OCI-LY7 (cell line): Measurements from ENCODE around the gene DPYSL5. TPM values are rescaled to one million over a fixed set of nuclear protein-coding genes. Genes with fewer than 3 reads are reported as not detected.

ENCODE experiments used
- BruUV-seq: library from RNA; stranded (reverse); fragments of 400-500 nt; replicated peaks from 2 replicates; lab custom pipeline; 2021; lab: Mats Ljungman, UMichigan
- CTCF ChIA-PET: fragments of 300-600 bp; sonication (Branson Sonifier 250); formaldehyde crosslinking; loops from one replicate; lab custom pipeline; 2022; ENCODE audit warnings: antibody characterized with exemption; ENCODE audit not compliant: unreplicated experiment; lab: Charles Lee
- POLR2A ChIA-PET: fragments of 300-600 bp; sonication (Branson Sonifier 250); formaldehyde crosslinking; loops from one replicate; lab custom pipeline; 2022; ENCODE audit warnings: antibody characterized with exemption; lab: Charles Lee
- DNase-seq: peaks from one replicate; pipeline ENCODE4 v3.0.0-alpha.2; 2015; ENCODE audit warnings: low spot score
- H2AFZ ChIP-seq: fragments of 200-600 bp; sonication (generic), shearing (Covaris generic); 2 replicates; pipeline ENCODE4 v1.6.1; 2014; ENCODE audit warnings: mild to moderate bottlenecking, antibody characterized with exemption, low read length, moderate library complexity
- H3K27ac ChIP-seq: fragments of 200-600 bp; sonication (generic); 2 replicates; pipeline ENCODE4 v1.5.1; 2014; ENCODE audit warnings: mixed run types, low read depth, mild to moderate bottlenecking, moderate library complexity, low read length, inconsistent platforms; ENCODE audit not compliant: poor library complexity, severe bottlenecking
- H3K36me3 ChIP-seq: fragments of 200-600 bp; sonication (generic); 2 replicates; pipeline ENCODE4 v1.6.1; 2014; ENCODE audit warnings: mild to moderate bottlenecking, antibody characterized with exemption, low read length, moderate library complexity, mixed read lengths; ENCODE audit not compliant: insufficient read depth
- H3K4me1 ChIP-seq: fragments of 200-600 bp; sonication (generic); 2 replicates; pipeline ENCODE4 v1.5.1; 2014; ENCODE audit warnings: mild to moderate bottlenecking, low read length; ENCODE audit not compliant: insufficient read depth, poor library complexity, severe bottlenecking
- H3K4me2 ChIP-seq: fragments of 200-600 bp; sonication (generic); 2 replicates; pipeline ENCODE4 v1.6.1; 2014; ENCODE audit warnings: mild to moderate bottlenecking, low read length
- H3K4me3 ChIP-seq: fragments of 200-600 bp; sonication (generic); 2 replicates; pipeline ENCODE4 v1.5.1; 2014; ENCODE audit warnings: mild to moderate bottlenecking, low read depth, low read length; ENCODE audit not compliant: poor library complexity, severe bottlenecking
- H3K79me2 ChIP-seq: fragments of 200-600 bp; sonication (generic); 2 replicates; pipeline ENCODE4 v1.6.1; 2016; ENCODE audit warnings: low read depth, mild to moderate bottlenecking, low read length, moderate library complexity, mixed read lengths; ENCODE audit not compliant: insufficient read depth
- H3K9me2 ChIP-seq: fragments of 200-600 bp; sonication (generic); 2 replicates; pipeline ENCODE4 v1.6.1; 2016; ENCODE audit warnings: mild to moderate bottlenecking, low read length, mixed read lengths; ENCODE audit not compliant: insufficient read depth
- H3K9me3 ChIP-seq: fragments of 200-600 bp; sonication (generic); 2 replicates; pipeline ENCODE4 v1.6.1; 2014; ENCODE audit warnings: mild to moderate bottlenecking, mixed run types, low read length, mixed read lengths
- H4K20me1 ChIP-seq: fragments of 200-600 bp; sonication (generic); 2 replicates; pipeline ENCODE4 v1.6.1; 2014; ENCODE audit warnings: mild to moderate bottlenecking, antibody characterized with exemption, low read length, moderate library complexity, mixed read lengths; ENCODE audit not compliant: insufficient read depth
- EZH2phosphoT487 ChIP-seq: fragments of 200-600 bp; sonication (generic); IDR thresholded peaks from 2 replicates; pipeline ENCODE4 v1.6.1; 2018; ENCODE audit warnings: low read depth, borderline replicate concordance, mild to moderate bottlenecking, mixed run types, antibody characterized with exemption, low read length, moderate library complexity, mixed read lengths
- intact Hi-C: fragments of 100-400 bp; cut with micrococcal nuclease; formaldehyde crosslinking; loops from one replicate; pipeline ENCODE4 v1.10.0; 2022; ENCODE audit not compliant: unreplicated experiment
- total RNA-seq, 2 experiments: library from RNA; depleted of rRNA in 1 of 2; stranded (reverse); fragments of >200 nt in 1 of 2; shearing (Covaris generic) in 1 of 2; gene quantifications; 2 replicates each; pipeline ENCODE4 v1.2.3, GENCODE V29; 2014 to 2022
- TF ChIP-seq, protein P1 (sequence below): fragments of 200-600 bp; sonication (generic); conservative IDR thresholded peaks from 2 replicates; pipeline ENCODE4 v1.5.1; 2014; ENCODE audit warnings: mild to moderate bottlenecking, antibody characterized with exemption, low read length, moderate library complexity, mixed read lengths

Gene DPYSL5
- total RNA-seq, 2 experiments from 2014 or later: not detected

DNA sequence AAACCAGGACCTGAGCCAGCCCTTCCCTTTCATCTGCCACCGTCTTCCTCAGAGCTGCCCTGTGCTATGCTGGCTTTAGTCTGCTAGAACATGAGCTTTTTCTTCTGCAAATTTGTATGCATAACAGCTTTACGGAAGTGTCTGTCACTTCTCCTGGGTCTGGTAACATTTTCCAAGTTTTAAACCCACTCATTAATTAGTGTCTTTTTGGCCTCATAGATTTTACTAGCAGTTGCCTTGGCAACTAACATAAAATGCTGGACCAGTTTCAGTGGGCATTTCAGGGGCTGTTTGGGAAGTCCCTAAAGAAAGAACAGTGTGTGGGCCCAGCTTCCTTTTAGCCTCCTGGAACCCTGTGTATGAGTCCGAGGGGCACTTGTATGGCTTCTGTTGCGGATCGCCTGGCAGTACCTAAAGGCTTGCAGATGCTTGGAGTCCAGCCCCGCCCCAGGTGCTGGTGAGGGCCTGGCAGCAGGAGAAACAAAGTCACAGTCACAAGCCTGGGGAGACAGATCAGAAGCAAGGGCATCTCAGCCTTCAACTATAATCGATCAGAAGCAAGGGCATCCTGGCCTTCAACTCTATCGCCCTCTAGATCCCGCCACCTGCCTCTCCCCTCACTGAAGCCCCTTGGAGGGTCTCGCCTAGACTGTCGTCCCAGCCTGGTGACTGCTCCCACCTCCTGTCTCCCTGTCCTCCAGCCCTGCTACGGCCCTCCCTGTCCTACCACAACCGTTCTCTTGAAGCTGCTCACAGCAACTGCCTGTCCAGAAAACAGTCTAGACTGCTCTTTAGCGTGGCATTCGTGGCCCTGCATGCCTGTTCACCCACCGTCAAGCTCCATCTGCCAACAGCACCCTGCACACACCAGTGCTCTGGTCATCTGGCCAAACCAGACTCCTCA lies 85.8 kb downstream of the DPYSL5 start:
- H3K4me2 ChIP-seq: no peak overlapping the region
- H3K4me1 ChIP-seq: no peaks in the 10 kb centered on the region
- no peak overlapping the region for H3K27ac ChIP-seq
- no peaks in the 10 kb centered on the region for H3K36me3 ChIP-seq
- no peak for DNase-seq
- BruUV-seq: no TSS peak
- no peaks in the 10 kb centered on the region for H3K9me2 ChIP-seq
- TF ChIP-seq EZH2phosphoT487: no peak
- TF ChIP-seq, protein P1, sequence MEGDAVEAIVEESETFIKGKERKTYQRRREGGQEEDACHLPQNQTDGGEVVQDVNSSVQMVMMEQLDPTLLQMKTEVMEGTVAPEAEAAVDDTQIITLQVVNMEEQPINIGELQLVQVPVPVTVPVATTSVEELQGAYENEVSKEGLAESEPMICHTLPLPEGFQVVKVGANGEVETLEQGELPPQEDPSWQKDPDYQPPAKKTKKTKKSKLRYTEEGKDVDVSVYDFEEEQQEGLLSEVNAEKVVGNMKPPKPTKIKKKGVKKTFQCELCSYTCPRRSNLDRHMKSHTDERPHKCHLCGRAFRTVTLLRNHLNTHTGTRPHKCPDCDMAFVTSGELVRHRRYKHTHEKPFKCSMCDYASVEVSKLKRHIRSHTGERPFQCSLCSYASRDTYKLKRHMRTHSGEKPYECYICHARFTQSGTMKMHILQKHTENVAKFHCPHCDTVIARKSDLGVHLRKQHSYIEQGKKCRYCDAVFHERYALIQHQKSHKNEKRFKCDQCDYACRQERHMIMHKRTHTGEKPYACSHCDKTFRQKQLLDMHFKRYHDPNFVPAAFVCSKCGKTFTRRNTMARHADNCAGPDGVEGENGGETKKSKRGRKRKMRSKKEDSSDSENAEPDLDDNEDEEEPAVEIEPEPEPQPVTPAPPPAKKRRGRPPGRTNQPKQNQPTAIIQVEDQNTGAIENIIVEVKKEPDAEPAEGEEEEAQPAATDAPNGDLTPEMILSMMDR: no peak
- no peak overlapping the region for H3K4me3 ChIP-seq
- no peaks in the 10 kb centered on the region for H3K9me3 ChIP-seq
- no peak overlapping the region for H2AFZ ChIP-seq
- intact Hi-C loops: no loop called here
- no peaks in the 10 kb centered on the region for H4K20me1 ChIP-seq
- CTCF ChIA-PET: no interaction called here
- H3K79me2 ChIP-seq: no peaks in the 10 kb centered on the region
- POLR2A ChIA-PET: no interaction called here

DNA sequence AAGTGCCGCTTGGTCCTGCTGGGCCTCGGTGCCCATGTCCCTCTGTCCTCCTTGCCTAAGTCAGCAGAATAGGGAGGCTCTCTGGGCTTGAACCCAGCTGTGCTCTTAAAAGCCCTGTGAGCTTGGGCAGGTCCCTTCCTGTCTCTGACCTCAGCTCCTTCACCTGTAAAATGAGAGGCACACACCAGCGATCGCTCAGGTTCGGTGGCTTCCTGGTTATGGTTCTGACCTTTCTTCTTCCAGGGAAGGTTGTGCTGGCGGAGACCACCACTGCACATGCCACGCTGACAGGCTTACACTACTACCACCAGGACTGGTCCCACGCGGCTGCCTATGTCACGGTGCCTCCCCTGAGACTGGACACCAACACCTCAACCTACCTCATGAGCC lies 86.4 kb downstream of the DPYSL5 start:
- Histone ChIP-seq H3K4me1 (no peaks in the 10 kb centered on the region), H3K9me3 (no peaks in the 10 kb centered on the region), H3K79me2 (no peaks in the 10 kb centered on the region), H3K4me2 (no peak overlapping the region), H3K36me3 (no peaks in the 10 kb centered on the region), H3K4me3 (no peak overlapping the region), H3K27ac (no peak overlapping the region), H4K20me1 (no peaks in the 10 kb centered on the region), H2AFZ (no peak overlapping the region), H3K9me2 (no peaks in the 10 kb centered on the region)
- CTCF ChIA-PET: no interaction called here
- TF ChIP-seq, protein P1: no peak
- TF ChIP-seq EZH2phosphoT487: no peak
- DNase-seq: no peak
- intact Hi-C loops: no loop called here
- POLR2A ChIA-PET: no interaction called here
- no TSS peak for BruUV-seq

DNA sequence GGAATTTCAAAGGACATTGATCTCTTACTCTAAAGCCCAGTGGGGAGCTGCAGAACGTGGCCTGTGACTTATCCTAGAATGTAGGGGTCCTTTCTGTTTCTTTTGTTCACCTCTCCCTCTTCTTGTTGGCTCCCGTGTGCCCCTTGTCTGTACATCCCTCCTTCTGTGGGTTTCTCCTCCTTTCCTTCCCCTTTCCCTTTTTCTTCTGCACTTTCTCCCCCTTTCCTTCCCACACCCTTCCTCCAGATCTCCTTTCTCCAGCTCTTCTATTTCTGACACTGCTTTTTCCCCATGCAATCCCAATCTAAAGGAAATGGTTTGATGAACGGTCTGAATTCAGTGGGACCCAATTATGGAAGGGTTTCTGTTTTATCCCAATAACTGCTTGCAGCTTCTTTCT lies 87.1 kb downstream of the DPYSL5 start:
- Histone ChIP-seq H3K79me2 (no peaks in the 10 kb centered on the region), H3K4me2 (no peak overlapping the region), H2AFZ (no peak overlapping the region), H3K27ac (no peak overlapping the region), H3K9me3 (no peaks in the 10 kb centered on the region), H3K9me2 (no peaks in the 10 kb centered on the region), H3K4me1 (no peaks in the 10 kb centered on the region), H4K20me1 (no peaks in the 10 kb centered on the region), H3K36me3 (no peaks in the 10 kb centered on the region), H3K4me3 (no peak overlapping the region)
- no TSS peak for BruUV-seq
- no peak for TF ChIP-seq EZH2phosphoT487
- TF ChIP-seq, protein P1: no peak
- ChIA-PET POLR2A (interaction anchor here (0.6 kb wide), 2 partner anchors 77 to 1096 kb away, joined by 5 to 6 read pairs; no protein-coding TSS in a partner anchor), CTCF (no interaction called here)
- intact Hi-C loops: no loop called here
- DNase-seq: no peak
